Right atrium auricular region (tissue), 2 donors: Measurements from ENCODE around the gene ANKH. TPM values are rescaled to one million over a fixed set of nuclear protein-coding genes. Genes with fewer than 3 reads are reported as not detected.

ENCODE experiments used
- DNase-seq: peaks from one replicate; pipeline ENCODE4 v3.0.0-alpha.2; 2019; ENCODE audit warnings: low spot score
- H3K27ac ChIP-seq, 2 donors: fragments of 200-600 bp; sonication (generic); 1 replicate in 1 of 2; 2 replicates in 1 of 2; pipeline ENCODE4 v1.5.1; 2016 to 2019
- H3K27me3 ChIP-seq, 2 donors: fragments of 200-600 bp; sonication (generic); one replicate each; pipeline versions ENCODE4 v1.5.1 to v1.6.0; 2017 to 2019
- H3K36me3 ChIP-seq: fragments of 200-600 bp; sonication (generic); one replicate; pipeline ENCODE4 v1.5.1; 2016
- H3K4me1 ChIP-seq, 2 donors: fragments of 200-600 bp; sonication (generic); one replicate each; pipeline versions ENCODE4 v1.5.1 to v1.6.0; 2017 to 2019
- H3K4me3 ChIP-seq, 2 donors: fragments of 200-600 bp; sonication (generic); 1 replicate in 1 of 2; 2 replicates in 1 of 2; pipeline ENCODE4 v1.5.1; 2017 to 2019; ENCODE audit warnings: mild to moderate bottlenecking in 1 of 2, moderate library complexity in 1 of 2
- H3K9me3 ChIP-seq, 2 donors: fragments of 200-600 bp; sonication (generic); one replicate each; pipeline ENCODE4 v1.5.1; 2019
- CTCF ChIP-seq, 2 donors: fragments of 200-600 bp; sonication (generic); IDR thresholded peaks; one replicate each; pipeline ENCODE4 v1.5.1; 2019; ENCODE audit warnings: antibody characterized with exemption in 2 of 2
- total RNA-seq, 2 donors: library from RNA; depleted of rRNA; stranded (reverse); fragments of >200 nt; gene quantifications; one replicate each; pipeline ENCODE4 v1.1.0, GENCODE V29; 2016

The ANKH gene
- total RNA-seq, 2 donors from 2014 or later: 52.3 to 80.4 TPM

GRCh38 chr5:14722923-14723322 is 148.7 kb downstream of the ANKH start:
- Histone ChIP-seq H3K4me1 (peaks cover 0 to 19% of the 10 kb centered on the region in 2 donors), H3K4me3 (no peak overlapping the region), H3K9me3 (no peaks in the 10 kb centered on the region), H3K36me3 (no peaks in the 10 kb centered on the region), H3K27me3 (no peaks in the 10 kb centered on the region), H3K27ac (no peak overlapping the region)
- TF ChIP-seq CTCF (IDR thresholded peaks at IDR 0.05): no peak
- DNase-seq: no peak

- H3K27ac ChIP-seq: no peak overlapping the region
- H3K9me3 ChIP-seq: no peaks in the 10 kb centered on the region
- no peak overlapping the region for H3K4me3 ChIP-seq
- no peak for DNase-seq
- no peak for TF ChIP-seq CTCF (IDR thresholded peaks at IDR 0.05)
- peaks cover 0 to 11% of the 10 kb centered on the region in 2 donors for H3K4me1 ChIP-seq
- H3K27me3 ChIP-seq: no peaks in the 10 kb centered on the region
- H3K36me3 ChIP-seq: peaks cover under 1% of the 10 kb centered on the region
These were observed 149.5 kb downstream of the ANKH start for GRCh38 chr5:14721990-14722656.

- Histone ChIP-seq H3K27me3 (no peaks in the 10 kb centered on the region), H3K4me3 (no peak overlapping the region), H3K27ac (no peak overlapping the region), H3K36me3 (peaks cover 17% of the 10 kb centered on the region), H3K4me1 (peaks cover 0 to 5% of the 10 kb centered on the region in 2 donors), H3K9me3 (no peaks in the 10 kb centered on the region)
- TF ChIP-seq CTCF (IDR thresholded peaks at IDR 0.05): no peak
- no peak for DNase-seq
These were observed 151.2 kb downstream of the ANKH start for GRCh38 chr5:14720236-14720923.

- DNase-seq: no peak
- TF ChIP-seq CTCF (IDR thresholded peaks at IDR 0.05): no peak
- Histone ChIP-seq H3K4me3 (no peak overlapping the region), H3K36me3 (peaks cover 26% of the 10 kb centered on the region), H3K27ac (no peak overlapping the region), H3K27me3 (no peaks in the 10 kb centered on the region), H3K4me1 (peaks cover 0 to 8% of the 10 kb centered on the region in 2 donors), H3K9me3 (no peaks in the 10 kb centered on the region)
These were observed 152.8 kb downstream of the ANKH start for GRCh38 chr5:14718778-14719177.

- no peak overlapping the region for H3K4me3 ChIP-seq
- no peak overlapping the region for H3K27ac ChIP-seq
- H3K36me3 ChIP-seq: peaks cover 43% of the 10 kb centered on the region
These were observed 154.5 kb downstream of the ANKH start for GRCh38 chr5:14716755-14717752.

More at GRCh38 chr5:14716755-14717752, 154.5 kb downstream of the ANKH start:
- Histone ChIP-seq H3K4me1 (peaks cover 0 to 4% of the 10 kb centered on the region in 2 donors), H3K9me3 (no peaks in the 10 kb centered on the region), H3K27me3 (no peaks in the 10 kb centered on the region)
- no peak for TF ChIP-seq CTCF (IDR thresholded peaks at IDR 0.05)
- no peak for DNase-seq
